DMS114 treated with DMSO at 0.1 percent for 48 hours (cell line): Measurements from ENCODE around the gene SLC26A5.
"Not testable (repeated sequence)": the region's sequence is repeated elsewhere in the genome, so short reads cannot be mapped to it uniquely, and the experiment has no call there.

Source experiments
- DNase-seq: peaks from one replicate; lab custom pipeline; 2025; ENCODE audit not compliant: unreplicated experiment; lab: John Stamatoyannopoulos, UW

Gene SLC26A5

DNA sequence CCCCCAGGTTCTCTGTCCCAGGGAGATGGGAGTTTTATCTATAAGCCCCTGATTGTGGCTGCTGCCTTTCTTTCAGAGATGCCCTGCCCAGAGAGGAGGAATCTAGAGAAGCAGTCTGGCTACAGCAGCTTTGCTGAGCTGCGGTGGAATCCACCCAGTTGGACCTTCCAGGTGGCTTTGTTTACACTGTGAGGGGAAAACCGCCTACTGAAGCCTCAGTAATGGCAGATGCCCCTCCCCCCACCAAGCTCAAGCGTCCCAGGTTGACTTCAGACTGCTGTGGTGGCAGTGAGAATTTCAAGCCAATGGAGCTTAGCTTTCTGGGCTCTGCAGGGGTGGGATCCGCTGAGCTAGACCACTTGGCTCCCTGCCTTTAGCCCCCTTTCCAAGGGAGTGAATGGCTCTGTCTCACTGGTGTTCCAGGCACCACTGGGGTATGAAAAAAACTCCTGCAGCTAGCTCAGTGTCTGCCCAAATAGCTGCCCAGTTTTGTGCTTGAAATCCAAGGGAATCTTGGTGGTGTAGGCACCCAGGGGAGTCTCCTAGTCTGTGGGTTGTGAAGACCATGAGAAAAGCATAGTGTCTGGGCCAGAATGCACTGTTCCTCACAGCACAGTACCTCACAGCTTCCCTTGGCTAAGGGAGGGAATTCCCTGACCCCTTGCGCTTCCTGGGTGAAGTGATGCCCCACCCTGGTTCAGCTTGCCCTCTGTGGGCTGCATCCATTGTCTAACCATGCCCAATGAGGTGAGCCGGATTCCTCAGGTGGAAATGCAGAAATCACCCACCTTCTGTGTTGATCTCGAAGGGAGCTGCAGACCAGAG, 40.0 kb downstream of the SLC26A5 start:
- not testable (repeated sequence) for DNase-seq

DNA sequence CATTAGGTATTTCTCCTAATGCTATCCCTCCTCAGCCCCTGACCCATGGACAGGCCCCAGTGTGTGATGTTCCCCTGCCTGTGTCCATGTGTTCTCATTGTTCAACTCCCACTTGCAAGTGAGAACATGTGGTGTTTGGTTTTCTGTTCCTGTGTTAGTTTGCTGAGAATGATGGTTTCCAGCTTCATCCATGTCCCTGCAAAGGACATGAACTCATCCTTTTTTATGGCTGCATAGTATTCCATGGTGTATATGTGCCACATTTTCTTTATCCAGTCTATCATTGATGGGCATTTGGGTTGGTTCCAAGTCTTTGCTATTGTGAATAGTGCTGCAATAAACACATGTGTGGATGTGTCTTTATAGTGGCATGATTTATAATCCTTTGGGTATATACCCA, 46.3 kb downstream of the SLC26A5 start:
- DNase-seq = not testable (repeated sequence)

DNA sequence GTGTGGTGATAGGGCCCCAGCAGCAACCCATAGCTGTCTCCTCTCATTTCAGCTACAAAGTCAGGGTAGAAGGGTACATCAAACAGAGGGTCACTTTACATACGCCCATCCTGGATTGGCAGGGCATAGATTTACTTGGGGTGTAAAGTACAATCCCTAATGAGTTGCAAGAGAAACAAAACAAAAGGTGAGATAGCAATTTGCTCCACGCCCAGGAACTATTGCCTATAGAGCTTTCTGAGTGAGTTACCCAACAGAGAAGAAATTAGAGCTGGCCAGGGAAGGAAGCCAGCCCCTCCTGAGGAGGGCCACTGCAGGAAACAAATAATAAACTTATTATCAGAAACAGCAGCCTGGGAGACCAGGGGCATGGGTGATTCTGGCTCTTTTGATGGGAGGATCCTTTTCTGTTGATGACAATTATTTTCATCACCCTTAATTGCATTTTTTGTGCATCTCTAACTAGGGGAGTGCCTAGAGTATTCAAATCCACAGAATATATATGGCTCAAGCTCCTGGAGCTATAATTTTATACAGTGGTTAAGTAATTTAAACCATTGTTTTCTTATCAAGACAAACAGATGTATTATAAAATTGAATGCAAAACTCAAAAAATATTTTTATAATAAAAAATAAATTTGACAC, 47.4 kb downstream of the SLC26A5 start:
- no peak for DNase-seq

DNA sequence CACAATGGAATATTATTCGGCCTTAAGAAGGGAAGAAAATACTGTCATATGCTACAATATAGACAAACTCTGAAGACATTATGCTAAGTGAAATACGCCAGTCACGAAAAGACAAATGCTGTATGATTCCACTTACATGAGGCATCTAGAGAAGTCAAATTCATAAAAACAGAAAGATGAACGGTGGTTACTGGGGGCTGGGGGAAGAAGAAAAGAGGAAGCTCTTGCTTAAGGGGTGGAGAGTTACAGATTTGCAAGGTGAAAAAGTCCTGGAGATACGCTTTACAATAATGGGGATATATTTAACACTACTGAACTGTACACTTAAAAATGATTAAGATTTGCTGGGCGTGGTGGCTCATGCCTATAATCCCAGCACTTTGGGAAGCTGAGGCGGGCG, 49.5 kb downstream of the SLC26A5 start:
- no peak for DNase-seq

DNA sequence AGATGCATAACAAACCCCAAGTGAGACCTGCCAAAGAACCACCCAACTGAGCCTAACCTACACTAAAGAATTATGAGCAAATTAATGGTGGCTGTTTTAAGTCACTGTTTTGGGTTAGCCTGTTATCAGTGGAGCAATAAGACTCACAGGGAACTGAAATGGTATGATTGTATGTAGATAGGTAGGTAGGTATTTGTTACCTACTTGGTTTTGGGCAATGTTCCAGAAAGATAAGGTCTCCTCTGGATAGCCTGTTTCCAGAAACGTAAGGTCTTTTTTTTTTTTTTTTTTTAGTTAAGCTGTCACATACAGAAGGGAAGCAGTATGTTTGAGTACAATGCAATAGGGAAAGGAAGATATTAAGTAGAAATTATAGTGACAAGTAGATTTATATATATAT, 50.9 kb downstream of the SLC26A5 start:
- no peak for DNase-seq

DNA sequence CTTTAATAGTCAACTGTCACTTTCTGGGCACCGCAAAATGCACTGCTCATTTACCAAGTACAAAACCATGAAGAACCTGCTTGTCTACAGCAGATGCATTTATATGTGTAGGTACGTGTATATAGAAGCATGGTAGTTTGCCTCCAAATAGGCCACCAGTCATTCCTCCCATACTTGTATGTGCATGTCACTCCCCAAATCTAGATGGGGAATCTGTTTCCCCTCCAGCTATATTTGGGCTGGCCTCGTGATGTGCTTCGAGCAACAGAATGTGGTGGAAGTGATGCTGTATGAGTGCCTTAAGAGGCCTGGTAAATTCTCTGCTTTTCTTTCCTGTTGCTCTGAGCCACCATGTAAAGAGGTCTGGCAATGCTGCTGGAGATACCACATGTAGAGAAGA, 51.4 kb downstream of the SLC26A5 start:
- DNase-seq = no peak

DNA sequence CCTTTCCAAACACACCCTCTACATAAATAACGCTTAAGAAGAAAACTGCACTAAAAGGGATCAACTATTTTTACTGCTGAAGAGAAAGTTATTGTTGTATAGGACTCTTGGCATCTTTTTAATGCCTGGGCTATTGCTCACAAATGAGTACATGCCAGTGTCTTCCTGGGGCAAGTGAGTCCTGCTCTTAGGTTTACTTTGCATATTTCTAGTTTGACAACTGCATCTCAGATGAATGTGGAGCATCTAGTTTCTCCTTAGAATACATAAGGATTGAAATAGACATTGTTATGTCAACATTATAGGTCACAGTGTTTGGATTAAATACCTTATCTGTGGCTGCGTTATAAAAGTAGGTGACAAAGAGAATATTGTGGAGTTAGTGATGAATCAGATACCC, 54.0 kb downstream of the SLC26A5 start:
- DNase-seq = no peak

DNA sequence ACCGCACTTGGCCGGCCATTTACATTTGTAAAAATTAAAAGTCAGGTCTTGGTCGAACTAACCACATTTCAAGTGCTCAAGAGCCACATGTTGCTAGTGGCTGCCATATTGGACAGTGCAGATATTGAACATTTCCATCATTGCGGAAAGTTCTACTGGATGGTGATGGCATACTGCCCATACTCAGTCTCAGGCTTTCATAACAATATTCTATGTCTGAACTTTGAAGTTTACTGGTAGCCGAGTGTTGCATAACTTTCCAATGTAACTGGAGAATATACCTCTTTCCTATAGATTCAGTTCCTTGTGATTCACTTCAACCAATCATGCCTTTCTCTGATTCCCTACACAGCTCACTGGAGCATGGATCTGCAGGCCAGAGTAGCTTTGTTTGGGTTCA, 54.9 kb downstream of the SLC26A5 start:
- no peak for DNase-seq

DNA sequence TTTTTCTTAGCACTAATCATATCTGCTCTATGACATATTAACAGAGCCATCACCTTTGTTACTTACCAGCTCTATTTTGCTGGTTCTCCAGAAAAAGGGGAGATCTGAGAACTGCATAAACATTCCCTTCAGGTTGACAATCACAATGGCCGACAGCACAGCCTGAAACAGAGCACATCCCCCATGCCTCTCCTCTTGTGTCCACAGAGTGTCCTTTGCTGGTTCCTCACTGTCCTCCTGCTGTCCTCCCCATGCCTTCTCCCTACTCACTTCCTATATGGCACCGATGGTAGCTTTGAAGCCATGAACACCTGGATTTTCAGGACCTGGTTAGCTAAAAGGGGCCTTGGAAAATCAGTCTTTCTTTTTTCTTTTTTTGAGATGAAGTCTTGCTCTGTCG, 56.7 kb downstream of the SLC26A5 start:
- DNase-seq = no peak

DNA sequence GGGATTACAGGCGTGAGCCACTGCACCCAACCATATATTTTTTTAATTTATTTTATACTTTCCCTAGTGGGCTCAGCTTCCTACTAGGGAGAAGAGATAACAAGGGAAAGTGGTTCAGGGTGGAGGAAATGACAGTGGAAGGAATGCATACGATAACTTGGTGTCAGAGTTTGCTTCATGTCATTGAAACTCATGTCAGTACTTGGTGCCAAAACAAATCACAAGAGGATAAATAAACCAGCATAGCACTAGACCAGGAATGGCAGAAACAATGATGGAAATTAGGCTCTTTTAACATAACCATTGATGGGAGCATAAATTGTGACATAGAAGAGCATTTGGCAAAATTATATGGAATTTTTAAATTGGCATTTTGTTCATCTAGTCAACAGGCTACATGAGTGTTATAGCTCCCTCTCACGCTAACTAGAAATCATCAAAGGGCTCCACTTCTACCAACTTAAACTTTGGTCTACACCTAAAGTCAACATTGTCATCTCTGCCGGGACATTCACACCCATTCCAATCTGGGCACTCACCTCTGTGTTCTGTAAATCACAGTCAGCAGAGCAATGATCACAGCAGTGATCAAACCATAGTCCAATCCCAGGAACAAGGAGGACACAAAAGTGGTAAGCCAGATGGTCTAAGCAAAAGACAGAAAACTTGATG, 57.4 kb downstream of the SLC26A5 start:
- no peak for DNase-seq

DNA sequence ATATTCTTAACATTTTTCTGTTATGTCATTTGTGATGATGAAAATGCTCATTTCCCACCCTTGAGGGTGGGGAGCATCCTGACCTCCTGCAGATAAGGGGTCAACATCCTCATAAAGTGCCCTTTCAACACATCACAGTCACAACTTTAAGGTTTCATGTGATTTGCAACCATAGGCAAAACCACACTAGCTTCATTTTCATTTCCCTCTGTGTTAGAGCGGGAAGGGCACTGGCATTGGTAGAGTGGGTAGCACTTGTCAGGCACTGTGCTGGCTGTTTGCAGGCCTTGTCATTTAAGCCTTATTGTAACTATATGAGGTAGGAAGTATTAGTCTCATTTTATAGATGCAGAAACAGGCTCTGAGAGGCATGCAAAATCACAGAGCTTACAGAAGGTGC, 58.8 kb downstream of the SLC26A5 start:
- no peak for DNase-seq

DNA sequence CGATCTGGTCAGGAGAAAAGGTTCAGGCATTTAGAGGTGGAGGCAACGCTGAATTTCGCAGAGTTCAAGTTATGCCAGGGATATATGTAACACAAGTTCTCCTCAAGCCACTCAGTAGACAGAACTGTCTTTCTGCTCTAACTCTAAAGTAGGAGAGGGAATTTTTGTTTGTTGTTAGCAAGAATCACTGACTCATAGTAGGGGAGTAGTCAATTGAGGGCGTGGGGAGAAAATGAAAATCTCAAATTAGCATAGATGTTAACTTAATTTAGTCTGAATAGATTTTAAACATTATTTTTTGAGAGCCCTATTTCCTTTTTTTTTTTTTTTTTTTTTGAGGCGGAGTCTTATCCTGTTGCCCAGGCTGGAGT, 64.0 kb downstream of the SLC26A5 start:
- no peak for DNase-seq

DNA sequence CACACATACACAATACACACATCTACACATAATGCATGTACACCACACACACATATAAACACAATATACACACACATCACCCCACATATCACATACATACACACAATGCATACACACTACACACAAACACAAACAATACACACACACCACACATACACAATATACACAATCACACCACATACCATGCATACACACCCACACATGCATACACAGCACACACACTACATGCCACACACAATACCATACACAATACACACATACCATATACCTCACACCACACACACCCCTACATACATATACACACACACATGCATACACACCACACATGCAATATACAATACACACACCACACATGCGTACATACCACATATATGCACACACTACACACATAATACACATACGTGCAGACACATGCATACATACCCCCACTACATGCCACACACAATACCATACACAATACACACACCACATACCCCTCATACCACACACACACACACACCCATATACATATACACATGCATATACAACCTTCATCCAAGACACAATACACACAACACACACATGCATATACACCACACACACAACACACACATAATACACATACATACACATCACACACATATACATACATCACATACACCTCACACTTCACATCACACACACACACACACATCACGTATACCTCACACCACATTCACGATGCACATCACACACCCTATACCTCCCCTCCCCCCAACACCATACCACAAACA, 64.6 kb downstream of the SLC26A5 start:
- no peak for DNase-seq

DNA sequence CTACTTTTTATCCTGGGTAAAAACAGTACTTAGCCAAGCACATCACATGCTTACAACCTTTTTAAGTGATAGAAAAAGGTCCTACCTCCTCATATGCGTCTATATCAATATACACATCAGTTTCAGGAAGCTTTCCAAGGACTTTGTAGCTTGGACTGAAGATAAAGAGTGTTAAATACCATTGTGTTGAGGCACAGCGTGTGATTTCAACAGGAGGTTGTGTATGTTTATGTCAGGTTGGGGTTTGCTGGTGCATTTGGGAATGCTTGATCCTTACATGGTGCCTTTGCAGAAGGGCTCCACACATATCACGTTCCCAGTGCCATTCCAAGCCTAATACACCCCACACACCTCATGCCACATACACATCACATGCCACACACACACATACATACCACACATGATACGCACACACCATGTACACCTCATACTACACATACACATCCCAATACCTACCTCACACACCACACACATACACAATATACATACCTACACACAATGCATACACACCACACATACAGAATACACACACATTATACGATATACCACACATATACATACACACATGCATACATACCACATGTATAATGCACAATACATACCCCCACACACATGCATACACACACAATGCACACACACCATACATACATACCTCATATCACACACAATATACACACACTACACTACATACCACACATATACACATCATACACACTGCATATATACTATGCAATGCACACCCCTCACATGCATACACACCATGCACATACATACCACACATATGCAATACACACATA, 65.4 kb downstream of the SLC26A5 start:
- no peak for DNase-seq

DNA sequence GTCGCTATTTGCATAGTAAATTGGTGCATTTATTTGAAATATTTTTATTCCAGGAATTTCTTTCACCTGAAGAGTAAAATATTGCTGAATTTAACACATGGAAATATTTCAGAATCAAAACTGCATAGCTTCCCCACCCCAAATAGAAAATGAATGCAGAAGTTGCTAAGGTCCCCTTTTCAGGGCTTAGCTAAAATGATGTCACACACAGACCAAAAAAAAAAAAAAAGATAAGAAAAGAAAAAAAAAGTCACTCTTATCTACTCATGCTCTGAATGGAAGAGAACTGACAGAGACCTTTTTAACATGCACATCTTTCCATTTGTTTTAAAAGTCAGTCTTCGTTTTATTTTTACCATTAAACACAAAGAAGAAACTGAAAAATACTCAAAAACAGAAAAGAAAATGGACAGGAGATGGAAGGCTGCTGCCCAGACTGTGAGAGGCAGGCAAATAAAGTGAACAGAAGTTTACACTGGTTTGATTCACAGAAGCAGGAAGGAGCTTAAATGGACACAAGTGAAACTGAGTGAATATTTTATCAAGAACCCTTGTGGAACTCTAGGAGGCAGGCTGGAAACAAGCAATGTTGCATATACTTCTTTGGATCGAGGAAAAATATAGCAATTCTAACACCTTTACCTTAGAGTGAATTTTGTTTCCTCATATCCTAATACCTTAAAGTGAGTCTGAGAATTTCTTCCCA, 66.6 kb downstream of the SLC26A5 start:
- no peak for DNase-seq

DNA sequence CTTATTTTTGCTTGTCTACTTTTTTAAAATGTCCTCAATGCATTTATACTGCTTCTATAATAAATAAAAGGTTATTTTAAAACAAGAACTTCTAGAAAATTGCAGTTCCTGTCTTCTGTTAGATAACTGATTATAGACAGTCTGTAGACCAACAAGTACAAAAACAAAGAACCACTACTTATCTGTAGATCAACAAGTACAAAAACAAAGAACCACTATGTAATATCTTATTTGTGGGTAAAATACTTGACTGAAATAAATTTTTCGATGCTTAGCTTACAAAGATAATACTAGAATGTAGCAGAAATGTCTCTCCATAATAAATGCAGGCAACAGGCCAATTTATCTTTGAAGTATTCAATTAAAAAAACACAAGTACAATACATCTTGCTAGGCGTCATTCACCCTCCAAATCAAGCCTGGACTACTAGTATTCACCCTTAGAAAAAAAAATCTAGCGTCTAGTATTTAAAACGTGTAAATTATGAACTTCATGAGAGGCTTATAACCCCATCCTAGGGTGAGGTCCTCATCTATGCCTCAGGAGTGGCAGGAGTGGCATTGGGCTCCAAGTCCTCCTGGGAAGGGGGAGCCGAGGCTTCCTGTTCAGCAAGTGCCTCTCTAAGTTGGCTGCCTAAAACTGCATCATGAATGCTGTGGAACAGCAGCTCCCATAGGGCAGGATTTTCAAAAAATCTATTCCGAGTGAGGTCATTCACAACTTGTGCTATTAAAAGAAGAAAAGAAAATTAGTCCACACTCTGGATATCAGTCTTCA, 72.0 kb downstream of the SLC26A5 start:
- DNase-seq = no peak

DNA sequence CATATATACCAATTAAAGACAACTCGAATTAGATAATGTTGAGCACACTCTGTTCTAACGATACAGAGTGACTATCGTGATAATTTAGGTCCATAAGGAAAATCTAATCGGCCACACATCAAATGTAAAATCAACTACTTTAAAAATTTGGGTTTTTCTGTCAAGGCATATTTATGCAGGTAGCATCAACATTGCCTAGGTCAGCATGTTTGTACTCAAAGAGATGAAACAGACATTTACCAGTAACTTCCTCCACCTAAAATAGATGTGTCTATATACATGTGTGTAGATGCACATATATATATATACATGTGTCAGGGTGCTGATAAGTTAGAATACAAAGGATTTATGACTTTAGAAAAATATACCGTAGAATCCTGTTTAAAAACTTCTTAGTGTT, 76.6 kb downstream of the SLC26A5 start:
- no peak for DNase-seq

DNA sequence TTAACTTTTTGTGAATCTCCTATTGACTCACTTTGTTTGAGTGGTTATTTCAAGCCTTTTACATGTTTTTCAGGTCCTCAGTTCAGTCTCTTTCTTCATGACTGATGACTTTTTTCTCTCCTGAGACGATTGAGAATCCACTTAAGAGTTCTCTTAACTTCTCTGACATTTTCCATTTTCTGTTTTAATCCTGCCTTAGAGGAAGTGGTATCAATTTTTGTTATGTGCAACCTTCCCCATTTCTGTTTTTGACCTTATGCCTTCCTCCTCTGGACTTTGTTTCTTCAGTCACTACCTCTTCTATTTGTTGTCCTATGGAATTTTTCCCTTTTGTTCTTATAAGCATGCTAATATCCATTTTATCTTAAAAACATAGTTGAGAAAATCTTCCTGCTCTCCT, 96.2 kb downstream of the SLC26A5 start:
- no peak for DNase-seq

DNA sequence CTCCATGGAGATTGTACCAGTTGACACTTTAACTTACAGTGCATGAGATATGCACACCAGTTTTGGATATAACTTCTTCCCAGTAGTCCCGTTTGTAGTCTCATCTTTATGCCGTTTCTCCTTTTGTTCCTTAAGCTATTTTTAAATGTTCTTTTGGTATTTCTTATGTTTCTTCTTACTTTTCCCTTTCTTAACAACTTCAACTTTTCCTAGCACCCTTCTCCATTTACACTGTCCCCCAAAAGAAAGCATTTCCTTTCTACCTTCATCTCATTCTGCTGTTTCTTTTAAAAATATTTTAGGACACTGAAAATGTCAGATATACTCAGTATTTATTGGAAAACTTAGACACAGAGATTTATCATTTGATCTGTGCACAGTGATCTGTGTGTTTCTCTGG, 97.0 kb downstream of the SLC26A5 start:
- DNase-seq = no peak
